KBM-7 (cell line): ENCODE measurements around the gene TAOK1.
A peak's percentile ranks its signal among the peaks of the same experiment; 100 is the strongest.

Source experiments
- DNase-seq: peaks from one replicate; pipeline ENCODE4 v3.0.0-alpha.2; 2015
- in situ Hi-C: fragments of 300-500 bp; cut with MboI; formaldehyde crosslinking; loops from 2 replicates; pipeline ENCODE4 v1.14.3; 2020; ENCODE audit warnings: low sequenced_read_pairs, low pct_unique_long_range_greater_than_20kb, mixed read lengths

TAOK1 gene

GRCh38 chr17:29587591-29587990 is 197.4 kb downstream of the TAOK1 start:
- DNase-seq = no peak
- in situ Hi-C loops = no loop called here

DNA sequence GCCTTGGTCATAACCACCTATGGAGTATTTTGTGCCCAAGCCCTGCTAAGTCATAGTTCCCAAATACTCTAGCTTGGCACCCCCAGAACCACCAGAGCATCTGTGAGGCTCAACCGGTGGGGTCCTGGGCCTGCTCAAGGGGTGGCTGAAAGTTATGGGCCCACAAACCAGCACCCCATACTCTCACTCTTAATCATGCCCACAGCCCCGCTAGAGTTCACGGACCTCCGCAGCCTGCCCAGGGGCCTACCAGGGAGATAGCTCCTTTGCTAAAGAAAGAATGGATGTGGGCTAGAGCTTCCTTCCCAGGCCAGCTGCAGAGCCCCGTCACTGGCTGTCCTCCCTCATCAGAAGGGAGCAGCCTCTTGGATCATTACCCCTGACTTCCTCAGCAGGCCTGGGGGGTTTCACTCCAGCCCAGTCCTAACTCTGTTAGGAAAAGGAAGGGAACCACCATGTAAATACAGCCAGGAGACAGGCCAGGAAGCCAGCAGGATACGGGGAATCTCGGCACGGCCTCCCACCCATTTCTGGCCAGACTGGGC is 197.9 kb downstream of the TAOK1 start:
- in situ Hi-C loops = no loop called here
- DNase-seq = peak; percentile 27

- DNase-seq = peak; percentile 37
- in situ Hi-C loops = no loop called here
Observed at GRCh38 chr17:29588562-29589411, 198.6 kb downstream of the TAOK1 start.

GRCh38 chr17:29589524-29590410 is 199.6 kb downstream of the TAOK1 start, which contains the start of gene GIT1:
GIT1 (minus strand) TSS chr17:29589648; CDS start chr17:29589378, 270 bp downstream.
- in situ Hi-C loops = no loop called here
- peak; percentile 85 for DNase-seq

GRCh38 chr17:29590411-29591145 is 200.4 kb downstream of the TAOK1 start:
- peak; percentile 36 for DNase-seq
- in situ Hi-C loops = no loop called here

- DNase-seq = no peak
- in situ Hi-C loops = no loop called here
Observed at GRCh38 chr17:29591146-29591736, 201.1 kb downstream of the TAOK1 start.

DNA sequence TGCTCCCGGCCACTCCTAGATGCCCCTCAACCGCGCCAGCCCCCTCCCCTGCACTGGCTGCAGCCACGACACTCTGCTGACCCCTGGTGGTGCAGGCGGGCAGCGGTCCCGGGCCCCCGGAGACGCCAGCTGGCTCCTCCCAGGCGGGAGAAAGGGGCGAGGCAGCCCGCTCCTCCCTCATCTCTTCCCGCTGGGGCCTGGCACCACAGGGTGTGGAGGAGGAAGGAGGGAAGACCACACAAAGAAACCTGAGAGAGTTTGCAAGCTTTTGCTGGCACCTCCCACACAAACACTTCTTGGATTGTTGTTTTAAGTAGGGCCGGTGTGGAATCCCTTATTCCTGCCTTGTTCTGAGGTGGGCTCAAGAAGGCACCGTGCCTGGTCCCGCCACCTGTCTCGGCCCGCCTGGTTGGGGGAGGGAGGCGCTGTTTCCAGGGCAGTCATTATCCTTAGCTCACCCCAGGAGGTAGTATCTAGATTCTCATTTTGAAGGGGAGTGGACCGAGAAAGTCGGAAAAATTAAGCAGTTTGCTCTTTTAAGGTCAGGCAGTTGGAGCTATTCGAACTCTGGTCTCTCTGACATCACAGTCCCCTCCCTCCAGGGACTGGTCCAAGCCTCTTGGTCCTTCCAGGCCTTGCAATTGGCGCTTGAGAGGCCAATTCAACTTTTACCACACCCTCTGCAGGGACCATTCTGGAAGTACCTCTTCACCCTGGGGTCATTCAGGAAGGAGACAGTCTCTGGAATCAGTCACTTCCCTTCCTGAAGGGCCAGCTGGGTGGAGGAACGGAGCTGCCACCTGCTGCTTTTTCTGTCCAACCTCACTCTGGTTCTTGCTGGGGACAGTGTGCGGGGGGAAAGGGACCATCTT is 201.8 kb downstream of the TAOK1 start:
- peak; percentile 97 for DNase-seq

DNA sequence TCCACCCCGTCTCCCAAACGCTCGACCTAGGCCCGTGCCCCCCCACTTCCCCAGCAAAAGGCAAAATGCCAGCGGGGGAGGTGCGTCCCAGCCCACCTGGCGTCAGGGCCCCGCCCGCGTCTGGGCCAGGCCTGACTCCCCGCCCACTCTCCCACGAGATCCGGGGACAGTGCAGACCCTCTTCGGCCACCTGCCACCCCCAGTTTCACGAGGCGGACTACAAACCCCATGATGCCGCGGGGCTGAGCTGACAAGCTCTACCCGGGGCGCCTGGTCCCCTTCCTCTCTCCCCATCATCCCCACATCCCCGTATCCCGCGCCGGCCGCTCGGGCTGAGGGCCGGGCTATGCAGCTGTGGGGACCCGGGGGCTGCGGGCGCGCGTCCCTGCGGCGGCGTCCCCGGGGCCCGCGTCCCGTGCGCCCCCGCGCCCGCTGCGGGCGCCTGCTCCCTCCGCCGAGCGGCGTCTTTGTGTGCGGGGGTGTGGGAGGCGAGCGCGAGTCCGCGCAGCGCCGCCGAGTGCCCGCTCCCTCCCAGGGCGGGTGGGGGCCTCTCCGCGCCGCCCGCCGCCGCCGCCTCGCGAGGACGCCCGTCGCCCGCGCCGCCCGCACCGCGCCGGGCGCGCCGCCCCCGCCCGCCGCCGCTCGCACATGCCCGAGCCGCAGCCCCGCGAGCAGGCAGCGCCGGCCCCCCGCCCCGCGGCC is 202.8 kb downstream of the TAOK1 start, which contains the start of gene ANKRD13B:
Gene ANKRD13B (plus strand): TSS at position 283 of the 702 bp plus-strand sequence. CDS start 490 bp downstream, outside the sequence.
- DNase-seq = peak; percentile 32
- in situ Hi-C loops = no loop called here

More for the DNA sequence above, 201.8 kb downstream of the TAOK1 start:
- in situ Hi-C loops = no loop called here

GRCh38 chr17:29593591-29594518 is 203.7 kb downstream of the TAOK1 start:
- DNase-seq = peak; percentile 57
- in situ Hi-C loops = no loop called here

DNA sequence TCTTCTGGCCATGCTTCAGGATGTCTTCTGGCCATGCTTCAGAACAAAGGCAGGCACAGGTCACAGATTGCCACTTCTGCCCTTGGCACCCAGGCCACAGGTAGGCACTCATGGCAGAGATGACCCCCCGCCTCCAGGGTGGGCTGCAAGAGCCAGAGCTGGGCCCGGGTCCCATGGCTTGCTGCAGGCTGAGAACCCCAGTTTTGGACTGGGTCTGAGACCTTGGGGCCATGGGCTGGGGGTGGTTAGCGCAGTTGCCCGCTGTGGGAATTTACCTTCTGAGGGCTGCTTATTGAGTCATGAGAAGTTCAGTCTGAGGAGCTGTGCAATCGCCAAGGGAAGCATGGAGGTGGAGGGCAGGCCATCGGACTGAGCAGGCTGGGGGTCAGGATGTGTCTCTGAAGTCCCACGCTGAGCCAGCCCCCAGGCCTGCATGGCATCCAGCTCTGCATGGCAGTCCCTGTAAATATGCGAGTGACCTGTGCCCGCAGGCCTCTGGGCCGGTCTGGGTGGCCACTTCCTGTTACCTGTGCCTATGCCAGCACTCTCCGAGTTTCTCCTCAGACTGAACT is 204.4 kb downstream of the TAOK1 start:
- DNase-seq = no peak
- in situ Hi-C loops = no loop called here

GRCh38 chr17:29595107-29595942 is 205.2 kb downstream of the TAOK1 start:
- no peak for DNase-seq
- in situ Hi-C loops = no loop called here

DNA sequence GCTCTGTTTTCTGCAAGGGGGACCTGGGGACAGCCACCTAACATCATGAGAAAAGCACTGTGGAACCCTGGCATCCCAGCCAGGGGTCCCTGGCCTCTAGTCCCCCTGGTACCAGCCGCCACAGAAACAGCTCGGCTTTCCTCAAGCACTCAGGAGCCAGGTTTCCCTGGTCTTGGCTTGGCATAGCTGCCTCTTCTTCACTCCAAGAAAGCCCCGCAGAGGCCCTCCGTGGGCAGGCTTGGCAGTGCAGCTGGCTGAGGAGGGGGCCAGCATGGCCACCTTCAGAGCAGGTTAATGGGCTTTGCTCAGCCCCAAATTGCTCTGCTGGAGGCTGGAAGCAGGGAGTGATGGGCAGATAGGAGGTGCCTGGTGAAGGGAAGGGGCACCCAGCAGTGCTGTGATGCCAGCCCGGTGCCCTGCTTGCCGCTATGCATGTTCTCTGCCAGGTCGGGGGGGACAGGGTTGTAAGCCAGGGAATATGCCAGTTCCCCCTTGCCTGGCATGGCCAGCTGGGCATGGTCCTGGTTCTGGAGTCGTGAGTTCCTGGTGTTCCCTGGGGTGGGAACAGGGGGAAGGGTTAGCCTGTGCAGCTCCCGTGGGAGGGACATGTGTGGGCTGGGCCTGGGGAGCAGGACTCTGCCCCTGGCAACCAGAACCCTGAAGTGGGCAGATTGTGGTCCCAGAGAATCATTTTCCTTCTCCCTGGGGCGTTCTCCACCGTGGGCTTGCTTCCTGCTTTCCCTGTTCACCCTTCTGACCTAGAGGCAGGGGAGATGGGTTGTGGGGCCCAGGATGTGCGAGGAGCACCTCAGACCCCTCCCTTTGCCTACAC is 206.0 kb downstream of the TAOK1 start:
- in situ Hi-C loops = no loop called here
- no peak for DNase-seq

DNA sequence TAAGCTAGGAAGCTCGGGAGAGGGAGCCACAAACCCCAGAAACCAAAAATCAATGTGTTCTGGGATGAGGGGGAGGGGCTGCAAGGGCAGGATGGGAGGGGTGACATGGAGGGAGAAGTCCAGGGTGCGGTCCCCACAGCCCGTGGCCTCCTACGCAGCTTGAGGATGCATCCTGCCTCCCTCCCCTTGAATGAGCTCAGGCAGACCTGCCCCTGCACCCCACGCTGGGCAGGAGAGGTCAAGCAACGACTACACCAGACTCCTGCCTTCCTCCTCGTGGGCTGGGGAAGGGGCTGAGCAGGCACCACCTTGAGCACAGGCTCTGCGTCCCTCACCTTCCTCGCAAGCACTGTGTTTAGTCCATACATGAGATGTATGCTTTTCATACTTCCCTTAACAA is 206.6 kb downstream of the TAOK1 start:
- DNase-seq = no peak
- in situ Hi-C loops = no loop called here
